Activated B cell treated with CpG ODN at 0.5 μM for 24 hours (primary cell): Measurements from ENCODE around the gene RASGRP2. TPM values are rescaled to one million over a fixed set of nuclear protein-coding genes. Genes with fewer than 3 reads are reported as not detected.

ENCODE experiments used
- ATAC-seq: fragments of 200-7000 bp; cut with Tn5 transposase; one replicate; pipeline ENCODE4 v1.10.0; 2021; ENCODE audit warnings: low read depth, mild to moderate bottlenecking, moderate library complexity
- CTCF ChIA-PET: fragments of 350-600 bp; sonication (Branson Sonifier 250); formaldehyde crosslinking; loops from one replicate; lab custom pipeline; 2021; ENCODE audit warnings: antibody characterized with exemption; lab: Charles Lee
- POLR2A ChIA-PET: fragments of 350-600 bp; sonication (Branson Sonifier 250); formaldehyde crosslinking; loops from one replicate; lab custom pipeline; 2021; ENCODE audit warnings: antibody characterized with exemption; lab: Charles Lee
- DNase-seq: peaks from one replicate; pipeline ENCODE4 v3.0.0; 2022
- H3K27ac Mint-ChIP-seq: one replicate; pipeline ENCODE4 v1.8.0; 2020; ENCODE audit warnings: mixed read lengths
- H3K27me3 Mint-ChIP-seq: one replicate; pipeline ENCODE4 v1.8.0; 2021; ENCODE audit warnings: mixed read lengths
- H3K36me3 Mint-ChIP-seq: one replicate; pipeline ENCODE4 v1.8.0; 2021; ENCODE audit warnings: low read depth, mixed read lengths
- H3K4me1 Mint-ChIP-seq: one replicate; pipeline ENCODE4 v1.8.0; 2021; ENCODE audit warnings: mixed read lengths
- H3K4me3 Mint-ChIP-seq: one replicate; pipeline ENCODE4 v1.8.0; 2020; ENCODE audit warnings: mild to moderate bottlenecking, mixed read lengths
- H3K9me3 Mint-ChIP-seq: one replicate; pipeline ENCODE4 v1.8.0; 2020; ENCODE audit warnings: mixed read lengths
- intact Hi-C: fragments of 100-400 bp; cut with micrococcal nuclease; formaldehyde crosslinking; loops from one replicate; pipeline ENCODE4 v1.15.1; 2024
- total RNA-seq: library from RNA; stranded (reverse); gene quantifications from 2 replicates; pipeline ENCODE4 v1.2.3, GENCODE V29; 2022
- TF ChIP-seq, protein P1 (sequence below): fragments of 200-600 bp; IDR thresholded peaks from one replicate; pipeline ENCODE4 v1.8.0; 2022; ENCODE audit warnings: antibody characterized with exemption, mild to moderate bottlenecking

The RASGRP2 gene
- total RNA-seq, 1 donor from 2014 or later: 177 TPM

DNA sequence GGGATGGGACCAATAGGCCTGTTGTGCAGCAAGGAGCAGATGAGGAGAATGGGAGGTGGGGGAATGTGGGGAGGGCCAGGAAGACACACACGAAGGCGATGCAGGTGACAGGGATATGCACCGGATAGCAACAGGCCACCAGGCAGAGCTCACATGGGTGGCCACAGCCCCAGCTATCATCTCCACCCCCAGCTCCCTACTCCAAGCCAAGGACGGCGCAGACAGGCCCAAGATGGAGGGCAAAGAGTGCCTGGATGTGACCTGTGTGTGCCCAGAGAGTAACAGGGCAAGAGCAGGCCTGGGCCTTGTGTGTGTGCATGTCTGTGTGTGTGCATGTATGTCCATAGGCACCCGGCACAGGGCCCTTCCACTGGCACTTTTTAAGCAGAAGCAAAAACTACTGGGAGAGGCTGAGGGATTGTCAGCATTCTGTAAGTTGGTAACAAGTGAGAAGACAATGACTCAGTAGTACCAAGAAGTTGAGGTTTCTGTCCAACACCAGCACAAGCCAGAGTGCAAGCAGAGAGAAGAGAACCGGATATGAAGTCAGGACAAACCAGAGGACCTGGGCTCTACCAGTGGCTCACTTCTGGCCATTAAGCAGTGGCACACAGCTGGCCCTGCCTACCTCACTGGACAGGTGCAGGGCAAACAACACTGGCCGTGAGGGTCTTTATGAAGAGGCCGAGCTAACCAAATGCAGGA lies 57.3 kb downstream of the RASGRP2 start:
- no peak overlapping the region for H3K27ac Mint-ChIP-seq
- intact Hi-C loops: loop anchor here (5.0 kb wide), 1 partner anchor 34 kb away; no protein-coding TSS in a partner anchor
- POLR2A ChIA-PET: no interaction called here
- TF ChIP-seq, protein P1, sequence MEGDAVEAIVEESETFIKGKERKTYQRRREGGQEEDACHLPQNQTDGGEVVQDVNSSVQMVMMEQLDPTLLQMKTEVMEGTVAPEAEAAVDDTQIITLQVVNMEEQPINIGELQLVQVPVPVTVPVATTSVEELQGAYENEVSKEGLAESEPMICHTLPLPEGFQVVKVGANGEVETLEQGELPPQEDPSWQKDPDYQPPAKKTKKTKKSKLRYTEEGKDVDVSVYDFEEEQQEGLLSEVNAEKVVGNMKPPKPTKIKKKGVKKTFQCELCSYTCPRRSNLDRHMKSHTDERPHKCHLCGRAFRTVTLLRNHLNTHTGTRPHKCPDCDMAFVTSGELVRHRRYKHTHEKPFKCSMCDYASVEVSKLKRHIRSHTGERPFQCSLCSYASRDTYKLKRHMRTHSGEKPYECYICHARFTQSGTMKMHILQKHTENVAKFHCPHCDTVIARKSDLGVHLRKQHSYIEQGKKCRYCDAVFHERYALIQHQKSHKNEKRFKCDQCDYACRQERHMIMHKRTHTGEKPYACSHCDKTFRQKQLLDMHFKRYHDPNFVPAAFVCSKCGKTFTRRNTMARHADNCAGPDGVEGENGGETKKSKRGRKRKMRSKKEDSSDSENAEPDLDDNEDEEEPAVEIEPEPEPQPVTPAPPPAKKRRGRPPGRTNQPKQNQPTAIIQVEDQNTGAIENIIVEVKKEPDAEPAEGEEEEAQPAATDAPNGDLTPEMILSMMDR: no peak
- no peak overlapping the region for H3K4me3 Mint-ChIP-seq
- CTCF ChIA-PET: interaction anchor here (1.0 kb wide), 1 partner anchor 56 kb away, joined by 4 read pairs; no protein-coding TSS in a partner anchor
- no peaks in the 10 kb centered on the region for H3K36me3 Mint-ChIP-seq
- no peak for ATAC-seq
- H3K4me1 Mint-ChIP-seq: peaks cover 16% of the 10 kb centered on the region
- no peaks in the 10 kb centered on the region for H3K9me3 Mint-ChIP-seq
- no peak for DNase-seq
- peaks cover 2% of the 10 kb centered on the region for H3K27me3 Mint-ChIP-seq

DNA sequence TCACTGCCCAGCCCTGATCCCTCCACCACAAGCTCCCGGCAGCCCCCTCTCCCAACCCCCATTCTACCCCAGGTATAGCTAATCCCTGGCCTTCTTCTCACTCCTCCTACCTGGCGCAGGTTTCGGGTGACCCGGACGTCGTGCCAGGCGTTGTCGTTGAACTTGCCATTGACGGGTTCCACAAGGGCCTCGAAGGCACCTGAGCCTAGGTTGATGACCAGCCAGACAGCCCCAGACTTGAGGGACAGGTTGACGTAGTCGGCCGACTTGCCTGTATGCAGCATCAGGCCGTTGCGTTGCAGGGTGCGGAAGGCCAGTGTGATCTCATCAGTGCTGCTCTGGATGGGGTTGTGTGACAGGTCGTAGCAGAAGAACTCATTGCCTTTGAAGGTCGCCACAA lies 58.4 kb downstream of the RASGRP2 start:
- Mint-ChIP-seq H3K27ac (no peak overlapping the region), H3K4me3 (no peak overlapping the region), H3K9me3 (no peaks in the 10 kb centered on the region), H3K27me3 (peaks cover 4% of the 10 kb centered on the region), H3K4me1 (peaks cover 16% of the 10 kb centered on the region), H3K36me3 (no peaks in the 10 kb centered on the region)
- intact Hi-C loops: loop anchor here (5.0 kb wide), 1 partner anchor 33 kb away; no protein-coding TSS in a partner anchor
- TF ChIP-seq, protein P1: no peak
- POLR2A ChIA-PET: interaction anchor here (0.5 kb wide), 1 partner anchor 410 kb away, joined by 3 read pairs; no protein-coding TSS in a partner anchor
- ATAC-seq: no peak
- DNase-seq: no peak
- CTCF ChIA-PET: no interaction called here

DNA sequence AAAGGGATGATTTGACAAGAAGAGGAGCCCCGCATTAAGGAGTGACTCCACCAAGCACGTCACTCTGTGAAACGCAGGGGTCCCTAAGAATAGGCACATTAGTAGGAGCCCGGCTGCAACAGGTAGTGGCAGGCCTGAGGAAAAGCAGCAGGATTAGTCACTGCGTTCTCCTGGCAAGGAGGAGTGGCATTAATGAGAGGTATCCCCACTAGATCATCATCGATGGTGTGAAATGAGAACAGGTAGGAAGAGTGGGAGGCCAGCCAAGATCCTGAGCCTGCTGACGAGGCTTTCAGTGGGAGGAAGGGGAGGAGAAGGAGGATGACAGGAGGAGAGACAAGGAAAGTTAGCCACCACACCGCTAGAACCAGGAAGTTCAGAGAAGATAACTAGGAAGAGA lies 59.6 kb downstream of the RASGRP2 start:
- intact Hi-C loops: no loop called here
- no peak for DNase-seq
- H3K27ac Mint-ChIP-seq: no peak overlapping the region
- TF ChIP-seq, protein P1: no peak
- ChIA-PET CTCF (no interaction called here), POLR2A (no interaction called here)
- H3K36me3 Mint-ChIP-seq: no peaks in the 10 kb centered on the region
- no peaks in the 10 kb centered on the region for H3K9me3 Mint-ChIP-seq
- peaks cover 14% of the 10 kb centered on the region for H3K4me1 Mint-ChIP-seq
- no peak for ATAC-seq
- peaks cover 6% of the 10 kb centered on the region for H3K27me3 Mint-ChIP-seq
- H3K4me3 Mint-ChIP-seq: no peak overlapping the region

DNA sequence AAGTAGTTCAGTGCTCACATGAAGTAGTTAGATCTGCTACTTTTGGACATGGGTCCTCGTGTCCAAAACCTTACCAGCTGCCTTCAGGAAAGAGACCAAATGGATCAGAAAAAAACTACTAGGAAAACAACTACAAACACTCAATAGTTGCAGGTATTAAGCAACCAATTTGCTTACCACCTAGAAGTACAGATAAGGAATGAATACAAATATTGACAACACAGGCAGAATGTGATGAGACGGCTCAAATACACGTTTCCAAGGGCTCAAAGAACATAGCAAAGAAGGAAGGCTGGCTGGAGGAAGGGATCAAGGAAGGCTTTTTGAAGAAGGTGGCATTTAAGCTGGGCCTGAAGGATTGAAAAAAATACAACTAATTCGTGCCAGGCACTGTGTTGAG lies 62.8 kb downstream of the RASGRP2 start:
- ATAC-seq (no peak), DNase-seq (no peak)
- POLR2A ChIA-PET: no interaction called here
- Mint-ChIP-seq H3K27me3 (peaks cover 20% of the 10 kb centered on the region), H3K36me3 (no peaks in the 10 kb centered on the region), H3K4me3 (no peak overlapping the region), H3K4me1 (peaks cover 6% of the 10 kb centered on the region), H3K27ac (no peak overlapping the region), H3K9me3 (no peaks in the 10 kb centered on the region)
- intact Hi-C loops: no loop called here
- TF ChIP-seq, protein P1: no peak
- CTCF ChIA-PET: no interaction called here

DNA sequence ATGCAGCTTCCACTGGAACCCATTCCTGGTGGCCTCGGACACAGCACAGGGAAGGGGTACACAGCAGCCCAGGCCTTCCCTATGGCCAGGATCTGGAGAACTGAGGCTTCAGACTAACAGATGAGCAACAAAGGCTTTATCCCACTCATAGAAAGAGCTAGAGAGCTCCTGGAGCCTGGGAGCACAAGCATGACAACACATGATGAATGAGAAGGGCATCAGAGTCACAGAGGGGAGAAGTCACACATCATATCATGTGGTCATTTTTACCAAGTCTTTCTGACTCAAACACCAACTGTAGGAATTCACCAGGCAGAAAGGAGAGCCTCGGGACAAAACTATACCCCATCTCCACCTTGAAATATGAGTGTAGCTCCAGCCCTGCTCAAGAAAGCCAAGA lies 64.1 kb downstream of the RASGRP2 start:
- POLR2A ChIA-PET: no interaction called here
- Mint-ChIP-seq H3K4me3 (no peak overlapping the region), H3K36me3 (no peaks in the 10 kb centered on the region), H3K4me1 (peaks cover 18% of the 10 kb centered on the region), H3K27me3 (peaks cover 31% of the 10 kb centered on the region), H3K27ac (no peak overlapping the region), H3K9me3 (no peaks in the 10 kb centered on the region)
- DNase-seq (no peak), ATAC-seq (no peak)
- TF ChIP-seq, protein P1: no peak
- CTCF ChIA-PET: interaction anchor here (1.9 kb wide), 1 partner anchor 9 kb away, joined by 6 read pairs; no protein-coding TSS in a partner anchor
- intact Hi-C loops: no loop called here
